ENCODE measurements around the gene TPPP2. TPM values are rescaled to one million over a fixed set of nuclear protein-coding genes. Genes with fewer than 3 reads are reported as not detected.

The TPPP2 gene
- total RNA-seq, 1 donor from 2014 or later, result not detected

- H3K4me3 ChIP-seq (ENCODE audit: low read depth, low read length), result no peak overlapping the region
- no peaks in the 10 kb centered on the region for H3K36me3 ChIP-seq (ENCODE audit: control insufficient read depth, insufficient read depth, low read length)
- DNase-seq (ENCODE audit: low read depth), result no peak
- H3K27me3 ChIP-seq (ENCODE audit: control insufficient read depth, insufficient read depth, low read length), result no peaks in the 10 kb centered on the region
- no peak for TF ChIP-seq CTCF (IDR thresholded peaks at IDR 0.05; ENCODE audit: insufficient read depth, low read length, poor library complexity, severe bottlenecking)
These were observed 30.0 kb downstream of the TPPP2 start for GRCh38 chr14:21059842-21060613.

- Histone ChIP-seq H3K4me3 (ENCODE audit: low read depth, low read length) (no peak overlapping the region), H3K27me3 (ENCODE audit: control insufficient read depth, insufficient read depth, low read length) (no peaks in the 10 kb centered on the region), H3K36me3 (ENCODE audit: control insufficient read depth, insufficient read depth, low read length) (no peaks in the 10 kb centered on the region)
- DNase-seq (ENCODE audit: low read depth), result no peak
- TF ChIP-seq CTCF (IDR thresholded peaks at IDR 0.05; ENCODE audit: insufficient read depth, low read length, poor library complexity, severe bottlenecking), result no peak
These were observed 30.8 kb downstream of the TPPP2 start for GRCh38 chr14:21060614-21061346.

- TF ChIP-seq CTCF (IDR thresholded peaks at IDR 0.05; ENCODE audit: insufficient read depth, low read length, poor library complexity, severe bottlenecking), result no peak
- H3K27me3 ChIP-seq (ENCODE audit: control insufficient read depth, insufficient read depth, low read length), result no peaks in the 10 kb centered on the region
- DNase-seq (ENCODE audit: low read depth), result no peak
These were observed 31.3 kb downstream of the TPPP2 start for GRCh38 chr14:21061347-21061668.

GRCh38 chr14:21063479-21063878 is 33.5 kb downstream of the TPPP2 start:
- H3K27me3 ChIP-seq (ENCODE audit: control insufficient read depth, insufficient read depth, low read length), result no peaks in the 10 kb centered on the region
- TF ChIP-seq CTCF (IDR thresholded peaks at IDR 0.05; ENCODE audit: insufficient read depth, low read length, poor library complexity, severe bottlenecking), result no peak
- no peaks in the 10 kb centered on the region for H3K36me3 ChIP-seq (ENCODE audit: control insufficient read depth, insufficient read depth, low read length)
- DNase-seq (ENCODE audit: low read depth), result peak; percentile 75
- no peak overlapping the region for H3K4me3 ChIP-seq (ENCODE audit: low read depth, low read length)

More at GRCh38 chr14:21061347-21061668, 31.3 kb downstream of the TPPP2 start:
- Histone ChIP-seq H3K4me3 (ENCODE audit: low read depth, low read length) (no peak overlapping the region), H3K36me3 (ENCODE audit: control insufficient read depth, insufficient read depth, low read length) (no peaks in the 10 kb centered on the region)

GRCh38 chr14:21066882-21067502 is 37.0 kb downstream of the TPPP2 start:
- peak; percentile 18 for TF ChIP-seq CTCF (IDR thresholded peaks at IDR 0.05; ENCODE audit: insufficient read depth, low read length, poor library complexity, severe bottlenecking)
- Histone ChIP-seq H3K36me3 (ENCODE audit: control insufficient read depth, insufficient read depth, low read length) (no peaks in the 10 kb centered on the region), H3K4me3 (ENCODE audit: low read depth, low read length) (no peak overlapping the region), H3K27me3 (ENCODE audit: control insufficient read depth, insufficient read depth, low read length) (no peaks in the 10 kb centered on the region)
- DNase-seq (ENCODE audit: low read depth), result no peak
